ENCODE data around the gene PIGA. TPM values are rescaled to one million over a fixed set of nuclear protein-coding genes. Genes with fewer than 3 reads are reported as not detected.

The PIGA gene
- total RNA-seq, 1 donor = 8.7 TPM

- Histone ChIP-seq H2AFZ (ENCODE audit: low read length) (peak overlapping the region; percentile 2), H3K27ac (ENCODE audit: low read depth, low read length) (no peak overlapping the region), H4K20me1 (ENCODE audit: insufficient read depth, low read length) (no peaks in the 10 kb centered on the region), H3K36me3 (ENCODE audit: insufficient read depth, low read length) (no peaks in the 10 kb centered on the region), H3K79me2 (ENCODE audit: insufficient read depth, low read length) (no peaks in the 10 kb centered on the region), H3K4me3 (ENCODE audit: insufficient read depth, low read length) (no peak overlapping the region), H3K4me1 (ENCODE audit: insufficient read depth, low read length) (no peaks in the 10 kb centered on the region), H3K9me3 (ENCODE audit: low read depth, low read length) (no peaks in the 10 kb centered on the region), H3K4me2 (ENCODE audit: insufficient read depth, low read length) (no peak overlapping the region), H3K27me3 (ENCODE audit: insufficient read depth, low read length) (peaks cover 3% of the 10 kb centered on the region)
- TF ChIP-seq CTCF (IDR thresholded peaks at IDR 0.05; ENCODE audit: extremely low read depth, low read depth, low read length) = no peak
- no peak for DNase-seq (ENCODE audit: insufficient read length, low spot score, missing footprints)
Observed at GRCh38 chrX:15301924-15302323, 33.4 kb downstream of the PIGA start.

- Histone ChIP-seq H3K27me3 (ENCODE audit: insufficient read depth, low read length) (peaks cover 1% of the 10 kb centered on the region), H3K4me1 (ENCODE audit: insufficient read depth, low read length) (no peaks in the 10 kb centered on the region), H4K20me1 (ENCODE audit: insufficient read depth, low read length) (no peaks in the 10 kb centered on the region), H3K4me2 (ENCODE audit: insufficient read depth, low read length) (no peak overlapping the region), H3K4me3 (ENCODE audit: insufficient read depth, low read length) (no peak overlapping the region), H3K79me2 (ENCODE audit: insufficient read depth, low read length) (no peaks in the 10 kb centered on the region), H3K9me3 (ENCODE audit: low read depth, low read length) (no peaks in the 10 kb centered on the region), H3K27ac (ENCODE audit: low read depth, low read length) (no peak overlapping the region), H2AFZ (ENCODE audit: low read length) (no peak overlapping the region), H3K36me3 (ENCODE audit: insufficient read depth, low read length) (no peaks in the 10 kb centered on the region)
- no peak for DNase-seq (ENCODE audit: insufficient read length, low spot score, missing footprints)
- TF ChIP-seq CTCF (IDR thresholded peaks at IDR 0.05; ENCODE audit: extremely low read depth, low read depth, low read length) = peak; percentile 55
Observed at GRCh38 chrX:15299941-15300851, 35.1 kb downstream of the PIGA start.

GRCh38 chrX:15298780-15299179 is 36.5 kb downstream of the PIGA start:
- H3K4me2 ChIP-seq (ENCODE audit: insufficient read depth, low read length) = no peak overlapping the region
- no peaks in the 10 kb centered on the region for H3K36me3 ChIP-seq (ENCODE audit: insufficient read depth, low read length)
- no peaks in the 10 kb centered on the region for H4K20me1 ChIP-seq (ENCODE audit: insufficient read depth, low read length)
- H3K4me3 ChIP-seq (ENCODE audit: insufficient read depth, low read length) = no peak overlapping the region
- no peaks in the 10 kb centered on the region for H3K79me2 ChIP-seq (ENCODE audit: insufficient read depth, low read length)
- H3K9me3 ChIP-seq (ENCODE audit: low read depth, low read length) = no peaks in the 10 kb centered on the region
- no peaks in the 10 kb centered on the region for H3K4me1 ChIP-seq (ENCODE audit: insufficient read depth, low read length)
- no peak for TF ChIP-seq CTCF (IDR thresholded peaks at IDR 0.05; ENCODE audit: extremely low read depth, low read depth, low read length)
- H2AFZ ChIP-seq (ENCODE audit: low read length) = no peak overlapping the region
- no peak for DNase-seq (ENCODE audit: insufficient read length, low spot score, missing footprints)
- no peak overlapping the region for H3K27ac ChIP-seq (ENCODE audit: low read depth, low read length)
- H3K27me3 ChIP-seq (ENCODE audit: insufficient read depth, low read length) = no peaks in the 10 kb centered on the region

- no peak for DNase-seq (ENCODE audit: insufficient read length, low spot score, missing footprints)
- Histone ChIP-seq H2AFZ (ENCODE audit: low read length) (peak overlapping the region; percentile 20), H3K36me3 (ENCODE audit: insufficient read depth, low read length) (no peaks in the 10 kb centered on the region), H3K27ac (ENCODE audit: low read depth, low read length) (no peak overlapping the region), H3K27me3 (ENCODE audit: insufficient read depth, low read length) (no peaks in the 10 kb centered on the region), H4K20me1 (ENCODE audit: insufficient read depth, low read length) (no peaks in the 10 kb centered on the region), H3K4me3 (ENCODE audit: insufficient read depth, low read length) (no peak overlapping the region), H3K9me3 (ENCODE audit: low read depth, low read length) (no peaks in the 10 kb centered on the region), H3K79me2 (ENCODE audit: insufficient read depth, low read length) (no peaks in the 10 kb centered on the region), H3K4me2 (ENCODE audit: insufficient read depth, low read length) (no peak overlapping the region), H3K4me1 (ENCODE audit: insufficient read depth, low read length) (no peaks in the 10 kb centered on the region)
- TF ChIP-seq CTCF (IDR thresholded peaks at IDR 0.05; ENCODE audit: extremely low read depth, low read depth, low read length) = no peak
Observed at GRCh38 chrX:15298201-15298600, 37.1 kb downstream of the PIGA start.

Measured in osteoblast (primary cell).